Measurements from ENCODE around the gene IGLL5.

The IGLL5 gene

GRCh38 chr22:22923930-22924329 lies 36.3 kb downstream of the IGLL5 start:
- Histone ChIP-seq H3K4me3 (ENCODE audit: low read depth, low read length) (no peak overlapping the region), H3K27me3 (ENCODE audit: control insufficient read depth, insufficient read depth, low read length) (no peaks in the 10 kb centered on the region), H2AFZ (no peak overlapping the region), H3K36me3 (ENCODE audit: control insufficient read depth, insufficient read depth, low read length) (no peaks in the 10 kb centered on the region), H3K9me3 (ENCODE audit: control insufficient read depth, low read length) (no peaks in the 10 kb centered on the region), H3K79me2 (no peaks in the 10 kb centered on the region), H3K27ac (no peak overlapping the region), H3K9ac (no peak overlapping the region), H3K4me1 (no peaks in the 10 kb centered on the region), H3K4me2 (ENCODE audit: low read length) (no peak overlapping the region)
- TF ChIP-seq CTCF (IDR thresholded peaks at IDR 0.05): no peak

- H3K79me2 ChIP-seq: no peaks in the 10 kb centered on the region
- no peak overlapping the region for H2AFZ ChIP-seq
- no peak for TF ChIP-seq CTCF (IDR thresholded peaks at IDR 0.05)
- no peaks in the 10 kb centered on the region for H3K9me3 ChIP-seq (ENCODE audit: control insufficient read depth, low read length)
- H3K4me3 ChIP-seq (ENCODE audit: low read depth, low read length): no peak overlapping the region
- no peaks in the 10 kb centered on the region for H3K27me3 ChIP-seq (ENCODE audit: control insufficient read depth, insufficient read depth, low read length)
- H3K4me1 ChIP-seq: no peaks in the 10 kb centered on the region
- H3K36me3 ChIP-seq (ENCODE audit: control insufficient read depth, insufficient read depth, low read length): no peaks in the 10 kb centered on the region
- no peak overlapping the region for H3K27ac ChIP-seq
- no peak overlapping the region for H3K4me2 ChIP-seq (ENCODE audit: low read length)
- H3K9ac ChIP-seq: no peak overlapping the region
These were observed 36.9 kb downstream of the IGLL5 start for GRCh38 chr22:22924369-22925145.

GRCh38 chr22:22925146-22925804 lies 37.7 kb downstream of the IGLL5 start:
- H3K27ac ChIP-seq: no peak overlapping the region
- no peaks in the 10 kb centered on the region for H3K79me2 ChIP-seq
- no peaks in the 10 kb centered on the region for H3K9me3 ChIP-seq (ENCODE audit: control insufficient read depth, low read length)
- H3K4me1 ChIP-seq: no peaks in the 10 kb centered on the region
- H3K9ac ChIP-seq: no peak overlapping the region
- H3K4me3 ChIP-seq (ENCODE audit: low read depth, low read length): no peak overlapping the region
- no peak overlapping the region for H3K4me2 ChIP-seq (ENCODE audit: low read length)
- no peaks in the 10 kb centered on the region for H3K36me3 ChIP-seq (ENCODE audit: control insufficient read depth, insufficient read depth, low read length)
- no peak for TF ChIP-seq CTCF (IDR thresholded peaks at IDR 0.05)
- no peaks in the 10 kb centered on the region for H3K27me3 ChIP-seq (ENCODE audit: control insufficient read depth, insufficient read depth, low read length)
- no peak overlapping the region for H2AFZ ChIP-seq

GRCh38 chr22:22925805-22926369 lies 38.3 kb downstream of the IGLL5 start:
- H3K9me3 ChIP-seq (ENCODE audit: control insufficient read depth, low read length): no peaks in the 10 kb centered on the region
- no peaks in the 10 kb centered on the region for H3K27me3 ChIP-seq (ENCODE audit: control insufficient read depth, insufficient read depth, low read length)
- H3K4me2 ChIP-seq (ENCODE audit: low read length): no peak overlapping the region
- H3K27ac ChIP-seq: no peak overlapping the region
- no peak overlapping the region for H2AFZ ChIP-seq
- no peaks in the 10 kb centered on the region for H3K79me2 ChIP-seq
- TF ChIP-seq CTCF (IDR thresholded peaks at IDR 0.05): no peak
- H3K36me3 ChIP-seq (ENCODE audit: control insufficient read depth, insufficient read depth, low read length): no peaks in the 10 kb centered on the region
- no peaks in the 10 kb centered on the region for H3K4me1 ChIP-seq
- H3K4me3 ChIP-seq (ENCODE audit: low read depth, low read length): no peak overlapping the region
- no peak overlapping the region for H3K9ac ChIP-seq

Measured in parathyroid adenoma (tissue), 2 donors.